Muscle layer of duodenum (tissue), 2 donors: ENCODE measurements around the gene RNF20.
"Not testable (repeated sequence)": the region's sequence is repeated elsewhere in the genome, so short reads cannot be mapped to it uniquely, and the experiment has no call there.

Experiments used
- H3K27ac ChIP-seq: one replicate; pipeline ENCODE4 v1.7.0; 2013; ENCODE audit warnings: mild to moderate bottlenecking, low read length
- H3K27me3 ChIP-seq: one replicate; pipeline ENCODE4 v1.7.0; 2013; ENCODE audit warnings: low read depth, mild to moderate bottlenecking, control low read depth, low read length
- H3K36me3 ChIP-seq, 2 donors: one replicate each; pipeline ENCODE4 v1.7.0; 2013; ENCODE audit warnings: low read length in 2 of 2, control low read depth in 1 of 2, mild to moderate bottlenecking in 1 of 2; ENCODE audit not compliant: insufficient read depth in 2 of 2, control insufficient read depth in 1 of 2
- H3K4me1 ChIP-seq, 2 donors: one replicate each; pipeline ENCODE4 v1.7.0; 2013; ENCODE audit warnings: low read length in 2 of 2, mild to moderate bottlenecking in 2 of 2, control low read depth in 1 of 2, moderate library complexity in 1 of 2; ENCODE audit not compliant: insufficient read depth in 2 of 2, control insufficient read depth in 1 of 2
- H3K4me3 ChIP-seq, 2 donors: one replicate each; pipeline ENCODE4 v1.7.0; 2013; ENCODE audit warnings: low read length in 2 of 2, low read depth in 1 of 2, mild to moderate bottlenecking in 1 of 2
- H3K9me3 ChIP-seq, 2 donors: one replicate each; pipeline ENCODE4 v1.7.0; 2013; ENCODE audit warnings: low read length in 2 of 2, control low read depth in 1 of 2, mild to moderate bottlenecking in 1 of 2; ENCODE audit not compliant: control insufficient read depth in 1 of 2
- donor health status: healthy.

Gene RNF20

GRCh38 chr9:101571114-101571513, 37.5 kb downstream of the RNF20 start:
- H3K4me3 ChIP-seq, result no peak overlapping the region
- H3K27me3 ChIP-seq, result no peaks in the 10 kb centered on the region
- no peaks in the 10 kb centered on the region for H3K4me1 ChIP-seq
- H3K9me3 ChIP-seq, result no peaks in the 10 kb centered on the region
- H3K27ac ChIP-seq, result no peak overlapping the region
- peaks cover 0 to 8% of the 10 kb centered on the region in 2 donors for H3K36me3 ChIP-seq

- Histone ChIP-seq H3K27me3 (no peaks in the 10 kb centered on the region), H3K27ac (no peak overlapping the region), H3K4me1 (no peaks in the 10 kb centered on the region), H3K9me3 (no peaks in the 10 kb centered on the region), H3K4me3 (no peak overlapping the region), H3K36me3 (peaks cover 0 to 8% of the 10 kb centered on the region in 2 donors)
Observed at GRCh38 chr9:101572316-101572715, 38.7 kb downstream of the RNF20 start.

- H3K27ac ChIP-seq, result no peak overlapping the region
- no peak overlapping the region for H3K4me3 ChIP-seq
- H3K27me3 ChIP-seq, result no peaks in the 10 kb centered on the region
- H3K36me3 ChIP-seq, result peaks cover 0 to 5% of the 10 kb centered on the region in 2 donors
- H3K9me3 ChIP-seq, result no peaks in the 10 kb centered on the region
- H3K4me1 ChIP-seq, result no peaks in the 10 kb centered on the region
Observed at GRCh38 chr9:101574731-101575333, 41.2 kb downstream of the RNF20 start.

- H3K4me3 ChIP-seq, result no peak overlapping the region
- H3K4me1 ChIP-seq, result no peaks in the 10 kb centered on the region
- H3K36me3 ChIP-seq, result no peaks in the 10 kb centered on the region
- H3K27ac ChIP-seq, result no peak overlapping the region
- H3K27me3 ChIP-seq, result no peaks in the 10 kb centered on the region
- no peaks in the 10 kb centered on the region for H3K9me3 ChIP-seq
Observed at GRCh38 chr9:101578378-101578777, 44.7 kb downstream of the RNF20 start.

- no peaks in the 10 kb centered on the region for H3K27me3 ChIP-seq
- H3K36me3 ChIP-seq, result no peaks in the 10 kb centered on the region
- no peak overlapping the region for H3K4me3 ChIP-seq
- H3K9me3 ChIP-seq, result no peaks in the 10 kb centered on the region
- H3K4me1 ChIP-seq, result no peaks in the 10 kb centered on the region
- no peak overlapping the region for H3K27ac ChIP-seq
Observed at GRCh38 chr9:101579711-101580545, 46.3 kb downstream of the RNF20 start.

- Histone ChIP-seq H3K4me1 (no peaks in the 10 kb centered on the region), H3K9me3 (no peaks in the 10 kb centered on the region), H3K27me3 (no peaks in the 10 kb centered on the region), H3K36me3 (no peaks in the 10 kb centered on the region), H3K4me3 (no peak overlapping the region), H3K27ac (no peak overlapping the region)
Observed at GRCh38 chr9:101582553-101582952, 48.9 kb downstream of the RNF20 start.

- Histone ChIP-seq H3K36me3 (no peaks in the 10 kb centered on the region), H3K4me1 (no peaks in the 10 kb centered on the region), H3K27me3 (no peaks in the 10 kb centered on the region), H3K4me3 (no peak overlapping the region), H3K9me3 (no peaks in the 10 kb centered on the region), H3K27ac (no peak overlapping the region)
Observed at GRCh38 chr9:101585740-101586139, 52.1 kb downstream of the RNF20 start.

GRCh38 chr9:101586651-101587050, 53.0 kb downstream of the RNF20 start:
- Histone ChIP-seq H3K9me3 (no peaks in the 10 kb centered on the region), H3K4me3 (no peak overlapping the region), H3K27me3 (no peaks in the 10 kb centered on the region), H3K4me1 (no peaks in the 10 kb centered on the region), H3K27ac (no peak overlapping the region), H3K36me3 (no peaks in the 10 kb centered on the region)

GRCh38 chr9:101587332-101588043, 53.8 kb downstream of the RNF20 start:
- Histone ChIP-seq H3K36me3 (no peaks in the 10 kb centered on the region), H3K4me1 (no peaks in the 10 kb centered on the region), H3K27me3 (no peaks in the 10 kb centered on the region), H3K27ac (no peak overlapping the region), H3K4me3 (no peak overlapping the region), H3K9me3 (no peaks in the 10 kb centered on the region)

GRCh38 chr9:101590074-101590473, 56.4 kb downstream of the RNF20 start:
- H3K4me1 ChIP-seq, H3K27me3 ChIP-seq, H3K36me3 ChIP-seq, H3K4me3 ChIP-seq, H3K27ac ChIP-seq, H3K9me3 ChIP-seq: not testable (repeated sequence)

GRCh38 chr9:101590901-101591300, 57.2 kb downstream of the RNF20 start:
- Histone ChIP-seq H3K27me3 (no peaks in the 10 kb centered on the region), H3K27ac (no peak overlapping the region), H3K9me3 (no peaks in the 10 kb centered on the region), H3K4me3 (no peak overlapping the region), H3K4me1 (no peaks in the 10 kb centered on the region), H3K36me3 (no peaks in the 10 kb centered on the region)
